GM19397 (cell line): ENCODE data around the gene MRPS22.
"Not testable (repeated sequence)": the region's sequence is repeated elsewhere in the genome, so short reads cannot be mapped to it uniquely, and the experiment has no call there.

Experiments
- ATAC-seq: cut with Tn5 transposase; IDR thresholded peaks from one replicate; pipeline ENCODE4 v1.9.1; 2021; ENCODE audit warnings: mild to moderate bottlenecking, moderate library complexity; ENCODE audit not compliant: unreplicated experiment

The MRPS22 gene

DNA sequence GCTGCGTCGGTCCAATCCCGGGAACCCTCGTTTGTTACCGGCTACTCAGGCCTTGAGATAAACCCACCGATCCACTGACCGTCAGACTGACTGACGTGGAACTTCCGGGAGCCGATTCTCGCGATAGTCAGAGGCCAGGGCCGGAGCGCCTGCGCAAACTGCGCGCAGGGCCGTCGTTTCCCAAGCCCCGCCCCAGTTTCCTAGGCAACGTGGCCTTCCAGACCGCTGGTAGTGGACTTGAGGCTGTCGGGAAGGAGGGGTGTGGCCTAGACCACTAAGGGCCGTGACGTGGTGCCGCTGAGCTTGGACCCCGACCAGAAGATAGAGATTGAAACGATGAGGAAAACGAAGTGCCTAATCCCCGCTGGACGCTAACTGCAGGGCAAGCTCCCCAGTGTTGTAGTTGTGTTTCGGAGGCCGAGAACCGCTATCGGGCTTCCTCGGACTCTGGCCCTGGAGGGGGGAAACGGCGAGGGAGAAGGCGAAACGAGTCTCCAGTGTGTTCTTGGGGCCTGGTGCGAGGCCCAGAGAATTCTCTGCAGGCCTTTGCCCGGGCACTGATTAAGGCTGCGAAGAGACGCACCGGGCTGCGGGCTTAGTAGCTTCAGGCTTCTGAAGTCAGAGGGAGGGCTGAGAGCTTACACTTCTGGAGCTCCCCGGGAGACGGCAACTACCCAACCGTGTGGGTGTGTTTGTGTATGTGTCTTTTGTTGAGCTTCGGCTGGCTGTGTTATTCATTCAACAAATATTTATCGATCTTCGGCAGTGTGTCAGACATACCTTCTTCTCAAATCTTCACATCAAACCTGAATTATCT is 45.9 kb downstream of the MRPS22 start, which contains the start of gene COPB2:
Gene COPB2 (minus strand): TSS at position 96 of the 817 bp plus-strand sequence. CDS start 97 bp downstream, outside the sequence.
- ATAC-seq: peak; percentile 99

GRCh38 chr3:139394116-139394515 is 50.3 kb downstream of the MRPS22 start:
- ATAC-seq: no peak

DNA sequence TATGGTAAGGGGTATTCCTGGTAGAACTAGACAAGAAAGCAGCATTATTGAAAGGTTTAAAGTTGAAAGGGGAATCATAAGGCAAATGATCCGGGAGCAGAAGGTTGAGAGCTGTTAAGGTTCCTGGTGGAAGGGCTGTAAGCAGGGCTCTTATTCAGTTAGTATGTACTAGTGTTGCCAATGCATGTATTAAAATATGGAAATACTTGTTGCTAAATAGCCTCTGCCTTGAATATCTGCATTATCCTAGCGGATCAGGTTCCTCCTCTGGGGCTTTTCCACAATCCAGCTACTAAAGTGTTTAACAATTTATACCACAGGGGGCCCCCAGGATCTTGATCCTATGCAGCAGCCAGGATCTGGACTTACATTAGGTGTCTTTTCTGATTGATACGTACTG is 52.9 kb downstream of the MRPS22 start:
- no peak for ATAC-seq

GRCh38 chr3:139401155-139401554 is 57.3 kb downstream of the MRPS22 start:
- not testable (repeated sequence) for ATAC-seq
